Lower lobe of right lung (tissue), 2 donors: Measurements from ENCODE around the gene CCM2L. TPM values are rescaled to one million over a fixed set of nuclear protein-coding genes. Genes with fewer than 3 reads are reported as not detected.
A peak's percentile ranks its signal among the peaks of the same experiment; 100 is the strongest.

ENCODE experiments used
- ATAC-seq, 2 donors: fragments of 200-7000 bp; cut with Tn5 transposase; one replicate each; pipeline ENCODE4 v1.9.1; 2020 to 2022; ENCODE audit warnings: mild to moderate bottlenecking in 2 of 2, moderate library complexity in 2 of 2
- DNase-seq: peaks from one replicate; pipeline ENCODE4 v3.0.0-alpha.2; 2020
- H3K27ac ChIP-seq: fragments of 200-600 bp; one replicate; pipeline ENCODE4 v1.8.0; 2022
- H3K27me3 ChIP-seq: fragments of 200-600 bp; one replicate; pipeline ENCODE4 v1.8.0; 2022; ENCODE audit warnings: low read depth
- H3K36me3 ChIP-seq: fragments of 200-600 bp; one replicate; pipeline ENCODE4 v1.8.0; 2022; ENCODE audit warnings: mild to moderate bottlenecking
- H3K4me1 ChIP-seq: fragments of 200-600 bp; one replicate; pipeline ENCODE4 v1.8.0; 2022
- H3K4me3 ChIP-seq: fragments of 200-600 bp; one replicate; pipeline ENCODE4 v1.8.0; 2022; ENCODE audit warnings: mild to moderate bottlenecking
- H3K9me3 ChIP-seq: fragments of 200-600 bp; one replicate; pipeline ENCODE4 v1.8.0; 2022
- intact Hi-C: fragments of 100-400 bp; cut with DNase I; formaldehyde crosslinking; loops from one replicate; pipeline ENCODE4 v1.11.0; 2022
- total RNA-seq: library from RNA; stranded (reverse); fragmentation: NEBNext Ultra II Directional; extraction: Animal tissue kit (Norgen Biotek cat#: 25700); gene quantifications from one replicate; pipeline ENCODE4 v1.2.1, GENCODE V29; 2021
- TF ChIP-seq, protein P1 (sequence below): fragments of 200-600 bp; IDR thresholded peaks from one replicate; pipeline ENCODE4 v1.8.0; 2022; ENCODE audit warnings: antibody characterized with exemption, mild to moderate bottlenecking
- donor health status: DM: no; HTN: yes; CAD: no; lungs with severe emphysema.

CCM2L gene
- total RNA-seq, 1 donor from 2014 or later = 18.8 TPM

DNA sequence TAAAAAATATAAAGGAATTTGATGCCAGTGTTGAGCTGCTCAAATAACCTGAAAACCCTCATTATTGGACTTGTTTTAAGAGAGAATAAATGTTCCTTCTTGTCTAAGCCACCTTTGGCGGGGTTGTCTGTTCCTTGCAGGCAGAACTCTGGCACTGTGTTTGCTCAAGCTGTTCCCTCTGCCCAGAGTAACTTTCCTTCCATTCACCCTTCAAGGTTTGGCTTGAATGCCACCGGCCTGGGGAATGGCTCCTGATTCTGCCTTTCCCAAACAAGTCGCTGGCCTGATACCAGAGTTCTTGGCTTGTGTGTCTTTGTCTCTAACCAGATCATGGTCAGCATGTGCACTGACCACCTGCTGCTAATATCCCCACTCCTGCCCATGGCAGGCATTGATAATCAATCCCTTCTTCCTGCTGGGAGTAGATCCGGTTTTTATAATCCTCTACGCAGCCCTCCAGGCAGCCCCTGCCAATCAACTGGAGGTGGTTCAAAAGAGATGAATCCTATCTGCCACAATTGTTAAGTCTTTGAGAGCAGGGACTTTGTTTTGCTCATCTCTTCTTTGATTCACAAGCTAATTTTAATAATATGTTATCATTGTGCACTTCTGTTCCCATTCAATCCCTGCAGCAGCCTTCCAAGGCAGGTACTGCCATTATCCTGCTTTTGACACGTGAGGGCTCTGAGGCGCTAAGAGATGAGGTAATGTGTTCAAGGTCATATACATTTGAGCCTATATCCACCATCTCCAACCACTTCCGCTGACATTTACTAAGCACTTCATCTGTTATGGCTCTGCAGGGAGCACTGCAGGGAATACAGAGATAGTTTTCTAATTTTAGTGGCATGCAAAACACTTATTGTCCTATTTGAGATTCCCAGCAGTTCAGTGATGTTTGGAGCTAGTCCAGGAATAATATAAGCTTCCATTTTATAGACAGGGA lies 3.1 kb upstream of the CCM2L start:
- Histone ChIP-seq H3K4me1 (peaks cover 19% of the 10 kb centered on the region), H3K27ac (peak overlapping the region; percentile 72), H3K36me3 (no peaks in the 10 kb centered on the region), H3K27me3 (no peaks in the 10 kb centered on the region), H3K9me3 (no peaks in the 10 kb centered on the region), H3K4me3 (no peak overlapping the region)
- TF ChIP-seq, protein P1, sequence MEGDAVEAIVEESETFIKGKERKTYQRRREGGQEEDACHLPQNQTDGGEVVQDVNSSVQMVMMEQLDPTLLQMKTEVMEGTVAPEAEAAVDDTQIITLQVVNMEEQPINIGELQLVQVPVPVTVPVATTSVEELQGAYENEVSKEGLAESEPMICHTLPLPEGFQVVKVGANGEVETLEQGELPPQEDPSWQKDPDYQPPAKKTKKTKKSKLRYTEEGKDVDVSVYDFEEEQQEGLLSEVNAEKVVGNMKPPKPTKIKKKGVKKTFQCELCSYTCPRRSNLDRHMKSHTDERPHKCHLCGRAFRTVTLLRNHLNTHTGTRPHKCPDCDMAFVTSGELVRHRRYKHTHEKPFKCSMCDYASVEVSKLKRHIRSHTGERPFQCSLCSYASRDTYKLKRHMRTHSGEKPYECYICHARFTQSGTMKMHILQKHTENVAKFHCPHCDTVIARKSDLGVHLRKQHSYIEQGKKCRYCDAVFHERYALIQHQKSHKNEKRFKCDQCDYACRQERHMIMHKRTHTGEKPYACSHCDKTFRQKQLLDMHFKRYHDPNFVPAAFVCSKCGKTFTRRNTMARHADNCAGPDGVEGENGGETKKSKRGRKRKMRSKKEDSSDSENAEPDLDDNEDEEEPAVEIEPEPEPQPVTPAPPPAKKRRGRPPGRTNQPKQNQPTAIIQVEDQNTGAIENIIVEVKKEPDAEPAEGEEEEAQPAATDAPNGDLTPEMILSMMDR = no peak
- ATAC-seq = no peak
- DNase-seq = no peak
- intact Hi-C loops = no loop called here

DNA sequence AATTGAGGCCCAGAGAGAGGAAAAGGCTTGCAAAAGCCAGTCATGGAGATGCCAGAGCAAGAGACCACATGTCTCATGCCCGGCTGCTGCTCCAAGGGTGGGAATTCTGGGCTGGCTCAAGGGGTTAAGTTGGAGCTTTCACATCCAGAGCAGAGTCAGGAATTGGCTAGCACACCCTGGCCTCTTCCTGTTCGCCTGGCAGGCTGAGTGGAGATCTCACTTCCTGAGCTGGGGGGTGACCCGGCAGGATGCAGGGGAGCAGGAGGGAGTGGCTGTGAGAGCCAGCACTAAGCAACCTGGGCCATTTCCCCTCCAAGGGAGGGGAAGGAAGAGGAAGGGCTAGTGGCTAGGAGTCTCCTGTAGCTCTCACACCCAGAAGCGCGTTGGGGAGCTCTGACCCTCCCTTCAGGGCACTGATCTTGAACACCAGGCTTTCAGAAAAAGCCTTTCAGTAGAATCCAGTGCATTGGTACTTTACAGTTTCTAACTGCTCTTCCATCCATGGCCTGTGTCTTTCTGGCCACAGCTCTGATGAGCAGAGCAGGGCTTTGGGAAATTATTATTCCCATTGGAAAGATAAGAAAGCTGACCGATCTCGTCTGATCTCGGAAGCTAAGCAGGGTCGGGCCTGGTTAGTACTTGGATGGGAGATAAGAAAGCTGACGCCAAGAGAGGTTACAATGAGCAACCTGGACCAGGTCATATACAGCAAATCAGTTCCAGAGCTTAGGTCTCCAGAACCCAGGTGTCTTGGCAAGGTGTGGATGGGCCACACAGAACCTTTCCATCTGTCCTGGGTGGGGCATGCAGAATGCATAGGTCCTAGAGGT lies 2.2 kb upstream of the CCM2L start:
- H3K27ac ChIP-seq = peak overlapping the region; percentile 72
- no peaks in the 10 kb centered on the region for H3K36me3 ChIP-seq
- TF ChIP-seq, protein P1 = no peak
- peak; percentile 53 for DNase-seq
- intact Hi-C loops = no loop called here
- peak; percentile 58 to 74 for ATAC-seq
- H3K4me1 ChIP-seq = peaks cover 19% of the 10 kb centered on the region
- no peaks in the 10 kb centered on the region for H3K27me3 ChIP-seq
- H3K4me3 ChIP-seq = no peak overlapping the region
- H3K9me3 ChIP-seq = no peaks in the 10 kb centered on the region

DNA sequence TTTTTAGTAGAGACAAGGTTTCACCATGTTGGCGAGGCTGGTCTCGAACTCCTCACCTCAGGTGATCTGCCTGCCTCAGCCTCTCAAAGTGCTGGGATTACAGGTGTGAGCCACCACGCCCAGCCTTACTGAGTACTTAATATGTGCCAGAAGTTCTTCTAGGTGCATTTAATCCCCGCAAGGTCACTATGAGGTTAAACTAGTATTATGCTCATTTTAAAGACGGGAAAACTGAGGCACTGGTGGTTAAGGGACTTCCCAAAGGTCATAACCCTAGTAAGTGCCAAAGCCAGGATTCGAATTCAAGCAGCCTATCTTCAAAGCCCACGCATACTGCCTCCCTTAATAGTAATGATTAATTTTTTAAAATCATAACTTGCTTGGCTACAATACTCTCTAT lies 674 bp upstream of the CCM2L start:
- Histone ChIP-seq H3K9me3 (no peaks in the 10 kb centered on the region), H3K27ac (peak overlapping the region; percentile 78), H3K27me3 (peaks cover 6% of the 10 kb centered on the region), H3K36me3 (no peaks in the 10 kb centered on the region), H3K4me1 (peaks cover 19% of the 10 kb centered on the region), H3K4me3 (peak overlapping the region; percentile 52)
- DNase-seq = peak; percentile 5
- intact Hi-C loops = no loop called here
- TF ChIP-seq, protein P1 = no peak
- no peak for ATAC-seq

DNA sequence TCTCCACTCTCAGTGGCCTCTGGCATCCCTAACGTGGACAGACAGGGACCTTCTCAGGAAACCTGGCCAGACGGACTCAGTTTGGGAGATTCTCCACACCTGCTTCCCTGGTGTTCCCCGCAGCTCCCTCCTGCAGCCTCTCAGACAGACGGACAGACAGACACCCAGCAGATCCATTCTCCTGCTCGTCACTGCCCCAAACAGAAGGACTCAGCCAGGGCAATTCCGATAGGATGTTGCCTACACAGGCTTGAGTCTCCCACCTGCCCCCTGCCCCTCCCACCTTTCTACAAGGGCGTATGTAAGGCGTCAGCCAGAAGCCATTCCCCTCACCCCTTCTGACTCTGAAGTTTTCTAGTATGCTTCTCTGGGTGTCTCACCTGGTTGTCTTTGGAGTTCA lies 428 bp downstream of the CCM2L start:
- H3K4me1 ChIP-seq = peaks cover 19% of the 10 kb centered on the region
- DNase-seq (peak; percentile 12), ATAC-seq (no peak)
- H3K27me3 ChIP-seq = peaks cover 7% of the 10 kb centered on the region
- peak overlapping the region; percentile 52 for H3K4me3 ChIP-seq
- H3K36me3 ChIP-seq = no peaks in the 10 kb centered on the region
- intact Hi-C loops = no loop called here
- no peaks in the 10 kb centered on the region for H3K9me3 ChIP-seq
- TF ChIP-seq, protein P1 = no peak
- H3K27ac ChIP-seq = peak overlapping the region; percentile 78

DNA sequence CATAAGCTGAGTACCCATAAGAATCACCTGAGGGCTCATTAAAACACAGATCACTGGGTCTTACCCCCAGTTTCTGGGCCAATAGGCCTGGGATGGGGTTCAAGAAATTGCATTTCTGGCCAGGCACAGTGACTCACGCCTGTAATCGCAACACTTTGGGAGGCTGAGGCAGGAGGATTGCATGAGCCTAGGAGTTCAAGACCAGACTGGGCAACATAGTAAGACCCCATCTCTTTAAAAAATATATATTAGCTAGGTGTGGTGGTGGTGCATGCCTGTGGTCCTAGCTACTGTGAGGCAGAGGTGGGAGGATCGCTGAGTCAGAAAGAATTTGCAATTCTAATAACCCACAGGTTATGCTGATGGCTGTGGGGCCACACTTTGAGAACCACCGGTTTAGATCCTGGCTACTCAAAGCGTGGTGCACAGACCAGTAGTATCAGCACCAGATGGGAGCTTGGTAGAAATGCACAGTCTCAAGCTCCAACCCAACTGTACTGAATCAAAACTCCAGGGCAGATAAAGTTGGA lies 2.0 kb downstream of the CCM2L start:
- TF ChIP-seq, protein P1 = no peak
- H3K4me1 ChIP-seq = peaks cover 19% of the 10 kb centered on the region
- H3K4me3 ChIP-seq = peak overlapping the region; percentile 52
- H3K27me3 ChIP-seq = peaks cover 7% of the 10 kb centered on the region
- intact Hi-C loops = no loop called here
- DNase-seq = peak; percentile 9
- no peaks in the 10 kb centered on the region for H3K36me3 ChIP-seq
- no peak overlapping the region for H3K27ac ChIP-seq
- ATAC-seq = no peak
- H3K9me3 ChIP-seq = no peaks in the 10 kb centered on the region
